Islet of Langerhans (tissue), 1 donor: ENCODE results near the gene SCARB2.
A peak's percentile ranks its signal among the peaks of the same experiment; 100 is the strongest.

Experiments used
- FAIRE-seq: peaks from one replicate; lab custom pipeline; 2011; peaks lifted over from hg19 to GRCh38; lab: Jason Lieb, UNC

Gene SCARB2

DNA sequence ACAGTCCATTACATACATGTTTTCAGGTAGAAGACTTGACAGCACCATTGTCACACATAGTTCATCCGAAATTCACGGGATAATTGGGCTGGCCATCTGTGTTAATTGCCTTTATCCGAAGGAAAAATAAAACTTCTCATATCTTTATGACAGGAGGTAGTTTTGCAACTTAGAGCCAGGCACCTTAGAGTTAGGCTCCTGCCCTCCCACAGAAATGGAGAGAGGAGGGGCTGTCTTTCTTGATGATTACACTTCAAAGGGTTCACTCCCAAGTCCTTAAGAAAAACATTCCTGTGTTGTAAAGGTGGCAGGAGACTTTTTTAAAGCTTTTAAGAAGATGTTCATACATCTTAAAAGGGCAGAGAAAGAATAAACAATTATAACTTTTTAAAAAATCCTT is 10.5 kb upstream of the SCARB2 start:
- FAIRE-seq, result no peak

DNA sequence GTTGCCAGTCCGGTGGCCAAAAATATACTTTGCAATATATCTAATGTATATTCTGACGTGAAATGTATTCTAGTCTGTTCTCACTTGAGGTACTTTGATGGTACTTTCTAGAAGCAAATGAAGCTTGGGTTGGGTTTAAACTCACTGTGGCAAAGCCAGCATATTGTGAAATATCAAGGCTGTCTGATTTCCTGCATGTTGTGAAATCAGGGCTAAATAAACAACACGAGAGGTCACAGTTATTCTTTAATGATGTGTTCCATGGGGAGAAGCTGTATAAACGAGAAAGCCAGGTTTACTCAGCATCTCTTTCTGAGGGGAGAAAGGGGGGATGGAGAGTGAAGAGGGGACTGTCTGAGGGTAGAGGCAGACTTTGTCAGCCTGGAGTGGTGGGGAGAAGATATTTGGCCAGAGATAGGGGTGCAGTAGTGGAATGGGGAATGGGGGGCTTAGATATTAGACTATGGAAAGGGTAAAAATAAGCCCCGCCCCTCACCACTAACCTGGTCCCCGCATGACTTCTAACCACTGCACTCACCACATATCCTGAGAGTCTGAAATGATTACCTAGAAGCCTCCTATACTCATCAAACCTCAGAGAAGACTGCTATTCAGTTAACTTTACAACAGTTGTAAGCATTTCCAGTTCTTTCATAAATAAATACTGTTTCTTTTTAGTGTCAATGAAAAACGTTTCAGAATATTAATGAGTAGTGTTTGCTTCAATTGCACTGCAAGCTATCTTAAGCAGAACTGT is 5.9 kb upstream of the SCARB2 start:
- FAIRE-seq, result peak; percentile 51

DNA sequence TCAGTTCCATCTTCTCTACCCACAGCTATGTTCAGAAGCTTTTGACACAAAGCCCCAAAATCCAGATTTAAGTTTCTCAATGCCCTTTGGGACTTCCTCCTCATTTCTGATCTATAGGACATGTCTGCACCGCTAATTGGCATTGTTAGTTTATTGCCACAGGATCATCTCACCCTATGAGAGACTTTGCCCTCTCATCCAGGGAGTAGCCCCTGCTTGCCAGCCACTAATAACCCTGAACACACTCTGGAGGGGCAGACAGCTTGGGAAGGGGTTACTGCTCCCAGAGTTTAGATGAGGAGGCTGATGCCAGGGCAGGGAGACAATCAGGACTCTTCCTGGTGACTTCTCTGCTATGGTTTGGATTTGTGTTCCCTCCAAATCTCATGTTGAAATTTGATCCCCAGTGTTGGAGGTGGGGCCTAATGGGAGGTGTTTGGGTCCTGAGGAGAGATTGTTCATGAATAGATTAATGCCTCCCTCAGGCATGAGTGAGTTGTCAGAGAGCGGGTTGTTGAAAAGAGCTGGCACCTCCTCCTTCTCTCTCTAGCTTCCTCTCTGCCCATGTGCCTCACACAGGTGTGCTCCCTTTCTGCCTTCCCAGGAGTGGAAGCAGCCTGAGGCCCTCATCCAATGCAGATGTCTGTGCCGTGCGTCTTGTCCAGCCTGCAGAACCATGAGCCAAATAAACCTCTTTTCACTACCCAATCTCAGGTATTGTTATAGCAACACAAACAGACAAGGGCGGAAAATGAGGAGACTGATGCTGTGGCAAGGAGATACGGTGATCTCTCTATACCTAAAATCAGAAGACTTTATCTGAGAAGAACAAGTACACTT is 3.6 kb upstream of the SCARB2 start:
- no peak for FAIRE-seq

DNA sequence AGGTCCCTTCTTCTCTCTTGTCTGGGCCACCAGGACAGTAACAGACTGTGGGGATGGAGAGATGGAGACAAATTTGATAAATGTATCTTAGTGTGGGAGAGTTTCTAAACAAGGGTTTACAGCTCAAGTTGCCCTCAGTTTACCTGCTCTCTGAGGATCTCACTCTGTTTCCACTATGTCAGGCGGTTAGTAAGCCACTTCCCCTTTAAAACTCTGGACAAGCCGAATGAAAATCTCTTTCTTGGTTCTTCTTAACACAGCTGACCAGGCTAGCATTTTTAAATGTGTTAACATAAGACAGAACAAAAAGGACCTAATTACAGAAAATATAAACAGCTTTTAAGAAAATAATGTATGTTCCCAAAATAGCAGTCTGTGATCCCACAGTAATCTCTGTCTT is 2.9 kb upstream of the SCARB2 start:
- no peak for FAIRE-seq

DNA sequence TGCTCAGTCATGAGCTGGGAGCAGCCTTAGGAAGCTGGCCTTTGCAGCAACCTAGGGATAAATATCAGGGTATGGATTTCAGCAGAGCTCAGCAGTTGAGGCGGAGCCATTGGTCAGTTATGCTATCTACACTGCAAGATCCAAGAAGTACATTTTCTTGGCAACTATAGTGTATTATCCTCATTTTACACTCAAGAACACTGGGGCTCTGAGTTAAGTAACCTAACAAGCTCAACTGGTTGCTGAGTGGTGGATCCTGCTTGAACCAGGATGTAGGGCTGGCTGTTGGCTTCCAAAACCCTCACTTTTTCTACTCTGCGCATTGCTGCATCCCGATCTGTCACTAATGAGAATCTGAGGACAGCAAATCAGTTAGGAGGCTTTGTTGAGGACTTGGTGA is 1.5 kb upstream of the SCARB2 start:
- FAIRE-seq, result no peak

DNA sequence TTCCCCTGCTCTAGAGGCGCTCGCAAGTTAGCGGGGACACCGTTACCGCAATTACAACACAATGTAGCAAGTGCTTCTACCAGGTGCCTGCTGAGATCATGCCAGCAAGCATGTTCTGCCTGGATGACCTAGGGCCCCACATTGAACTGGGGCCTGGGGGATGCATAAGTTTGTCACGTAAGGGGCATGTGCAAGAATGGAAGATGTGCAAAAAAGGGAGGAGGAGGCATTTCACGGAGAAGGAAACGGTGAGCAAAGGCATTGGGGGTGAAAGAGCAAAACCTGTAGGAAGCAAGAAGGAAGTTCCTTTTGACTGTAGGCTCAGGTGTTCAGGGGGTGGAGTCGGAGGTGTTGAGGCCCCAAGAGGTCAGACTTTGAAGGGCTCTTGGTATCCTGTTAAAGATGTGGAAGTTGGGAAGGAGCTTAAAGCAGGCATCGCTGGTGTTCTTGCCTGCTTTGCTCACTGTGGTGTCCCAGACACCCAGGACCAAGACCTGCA is 602 bp upstream of the SCARB2 start:
- FAIRE-seq, result no peak

DNA sequence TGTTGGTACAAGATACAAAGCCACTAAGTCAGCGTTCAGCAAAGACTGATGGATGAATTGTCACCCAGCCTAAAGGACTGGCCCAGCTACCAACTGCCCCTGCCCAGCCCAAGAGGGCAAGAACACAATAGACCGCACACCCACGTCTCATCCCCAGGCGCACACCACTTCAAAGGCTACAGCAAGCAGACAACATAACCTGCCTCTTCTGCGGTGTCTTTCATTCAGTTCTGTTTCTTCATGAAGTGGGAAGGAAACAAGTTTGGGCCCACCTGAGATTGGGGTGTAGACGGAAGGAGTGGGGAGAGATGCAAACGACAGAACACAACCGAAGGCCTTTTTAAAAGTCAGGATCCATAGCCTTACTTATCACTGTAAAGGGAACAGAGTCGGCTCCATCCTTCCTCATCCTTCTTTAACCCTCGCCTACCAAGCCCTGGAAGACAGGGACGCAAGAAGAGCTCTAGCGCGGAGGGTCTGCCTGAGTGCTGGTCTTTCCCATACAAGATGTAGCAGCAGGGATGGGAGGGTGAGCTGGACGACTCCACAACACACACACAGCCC is 691 bp downstream of the SCARB2 start:
- no peak for FAIRE-seq

DNA sequence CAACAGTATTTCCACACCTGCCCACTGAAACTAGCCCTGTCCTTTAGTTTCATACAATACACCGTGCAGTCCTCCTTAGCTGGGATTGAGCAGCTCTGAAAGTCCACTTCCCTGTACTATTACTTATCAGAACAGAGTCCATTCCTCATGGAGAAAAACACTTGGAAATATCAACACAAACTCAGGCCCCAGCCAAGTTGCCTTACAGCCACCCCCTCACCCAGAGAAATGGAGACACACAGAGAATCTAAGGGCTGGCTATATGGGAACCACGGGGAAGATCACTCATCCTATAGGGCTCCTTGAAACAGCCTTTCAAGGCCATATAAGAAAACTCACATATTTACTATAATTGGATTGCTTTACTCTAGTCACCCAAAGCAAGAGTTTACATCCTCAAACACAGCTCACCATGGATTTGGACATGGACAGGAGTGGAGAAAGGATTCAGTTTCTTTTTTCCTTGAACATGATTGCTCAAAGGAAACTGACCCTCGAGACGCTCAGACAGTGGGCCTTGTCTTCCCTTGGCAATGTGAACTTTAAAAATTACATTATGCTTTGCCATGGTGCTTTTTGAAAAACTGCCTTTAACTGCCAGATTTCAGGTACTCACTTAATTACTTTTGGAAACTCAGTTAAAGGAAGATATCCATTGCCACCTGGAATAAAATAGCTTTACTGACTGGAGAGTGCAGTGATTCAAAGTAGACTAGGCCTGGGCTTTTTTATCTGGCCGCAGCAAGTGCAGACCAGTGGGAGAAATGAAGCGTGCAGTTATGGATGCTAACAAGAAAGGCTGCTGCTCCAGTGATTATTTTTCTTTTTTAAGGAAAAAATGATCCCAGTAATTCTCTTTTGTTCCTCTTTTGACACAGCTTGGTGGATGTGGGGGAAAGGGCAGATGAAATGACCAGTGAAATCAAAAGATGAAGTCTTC is 1.6 kb downstream of the SCARB2 start:
- FAIRE-seq, result no peak

DNA sequence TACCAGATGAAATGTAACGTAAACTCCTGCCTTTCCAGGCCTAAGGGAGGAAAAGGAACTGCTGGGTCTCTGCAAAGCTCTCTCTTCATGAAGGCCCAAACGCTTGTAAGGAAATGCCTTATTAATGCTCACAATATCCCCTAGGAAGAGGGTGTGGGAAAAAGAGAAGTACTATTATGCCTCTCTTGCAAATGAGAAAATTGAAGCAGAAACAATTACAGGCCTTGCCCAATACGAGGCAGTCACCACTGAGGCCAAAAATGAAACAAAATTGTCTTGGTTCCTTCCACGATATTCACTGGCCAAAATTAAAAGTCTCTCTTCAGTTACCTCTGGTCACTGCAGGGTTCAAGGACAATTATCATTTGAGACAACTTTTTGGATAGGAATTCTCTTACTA is 3.2 kb downstream of the SCARB2 start:
- no peak for FAIRE-seq

DNA sequence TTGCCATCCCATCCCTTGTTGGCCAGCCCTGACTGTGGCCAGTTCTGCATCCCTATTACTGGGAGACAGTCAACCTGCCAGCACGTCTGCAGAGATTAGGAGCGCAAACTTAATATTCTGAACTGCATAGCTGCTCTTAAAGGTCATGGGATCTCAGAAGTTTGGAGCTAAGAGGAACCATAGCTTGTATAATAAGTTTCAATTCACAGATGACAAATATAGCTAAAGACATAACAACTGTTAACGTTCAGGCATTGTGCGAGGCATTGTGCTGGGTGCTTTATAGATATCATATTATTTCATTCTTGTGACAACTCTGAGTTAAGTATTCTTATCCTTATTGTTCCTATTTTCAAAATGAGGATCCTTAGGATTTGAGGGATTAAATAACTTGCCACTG is 3.7 kb downstream of the SCARB2 start:
- FAIRE-seq, result no peak

DNA sequence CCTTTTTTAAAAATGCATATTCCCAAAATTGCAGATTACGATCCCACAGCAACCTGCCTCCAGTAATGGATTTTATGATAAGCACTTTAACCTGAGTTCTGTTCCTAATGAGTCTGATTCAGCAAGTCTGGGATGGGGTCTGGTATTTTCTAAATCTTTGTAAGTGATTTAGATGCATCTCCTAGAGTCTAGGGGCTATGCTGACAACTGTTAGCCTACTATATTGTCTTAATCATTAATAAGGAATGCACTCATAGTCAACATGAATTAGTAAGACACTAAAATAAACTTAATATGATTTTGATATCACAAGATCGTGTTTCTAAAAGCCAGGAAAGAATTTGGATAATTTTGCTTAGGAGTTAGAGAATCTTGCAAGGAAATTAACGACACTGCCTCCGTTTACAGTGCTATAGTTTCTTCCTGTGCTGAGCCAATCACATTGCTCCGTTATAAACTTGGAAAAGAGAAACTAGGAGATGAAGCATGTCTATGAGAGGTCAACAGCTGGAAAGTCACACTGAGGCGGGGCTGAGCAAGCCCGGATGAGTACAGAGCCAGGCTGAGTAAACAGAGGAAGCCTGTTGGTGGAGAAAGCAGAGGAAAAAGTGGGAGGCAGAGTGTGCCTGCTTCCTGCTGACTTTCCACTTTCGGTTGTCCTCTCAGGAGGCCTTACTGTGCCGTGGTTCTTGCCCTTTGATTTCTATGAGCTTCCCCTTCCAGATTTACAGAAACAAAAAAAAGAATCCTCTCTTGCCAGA is 5.4 kb downstream of the SCARB2 start:
- peak; percentile 97 for FAIRE-seq

DNA sequence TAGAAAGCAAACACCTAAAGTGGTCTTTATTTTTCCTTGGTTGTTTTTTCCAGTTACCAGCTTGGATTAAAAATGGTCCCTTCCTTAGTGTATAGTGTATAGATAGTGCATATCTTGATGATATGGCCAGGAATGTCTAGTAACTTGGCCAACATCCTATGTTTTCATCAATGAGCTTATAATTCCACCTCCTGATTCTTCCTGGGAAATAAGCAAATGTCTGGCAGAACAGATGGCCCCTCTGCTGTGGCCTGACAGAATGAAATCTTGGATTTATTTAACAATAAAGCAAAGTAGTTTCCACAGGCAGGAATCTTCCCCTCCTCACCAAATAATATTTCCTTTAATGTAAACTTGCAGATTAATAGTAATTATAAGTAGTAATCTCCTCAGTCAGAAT is 6.1 kb downstream of the SCARB2 start:
- FAIRE-seq, result no peak

DNA sequence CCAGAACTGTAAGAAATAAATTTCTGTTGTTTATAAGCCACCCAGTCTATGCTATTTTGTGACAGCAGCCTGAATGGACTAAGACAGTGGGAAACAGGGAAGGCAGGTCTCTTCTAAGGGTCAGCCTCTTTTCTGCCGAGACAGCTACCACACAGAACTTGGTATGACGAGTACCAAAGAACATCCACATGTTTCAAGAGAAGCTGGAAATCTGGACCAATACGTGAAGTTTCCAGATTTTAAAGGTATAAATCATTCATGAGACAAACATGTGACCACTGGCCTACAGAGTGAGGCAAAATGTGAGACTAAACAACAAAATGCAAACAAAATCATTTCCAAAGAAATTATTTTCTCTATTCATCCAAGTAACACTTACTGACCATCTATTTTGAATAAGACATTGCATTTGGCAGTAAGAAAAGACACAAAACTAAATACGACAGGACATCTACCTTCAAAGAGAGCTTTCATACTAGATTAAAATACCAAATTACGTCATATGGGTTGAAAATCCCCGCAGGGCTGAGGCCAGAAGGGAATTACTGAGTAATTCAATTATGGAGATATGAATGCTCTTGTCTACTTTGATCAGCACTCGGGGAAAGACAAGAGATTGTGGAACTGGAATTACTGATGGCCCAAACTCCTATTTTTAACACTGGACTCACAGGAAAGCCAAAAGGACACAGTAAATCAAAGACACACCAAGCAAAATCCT is 7.2 kb downstream of the SCARB2 start:
- FAIRE-seq, result peak; percentile 60

DNA sequence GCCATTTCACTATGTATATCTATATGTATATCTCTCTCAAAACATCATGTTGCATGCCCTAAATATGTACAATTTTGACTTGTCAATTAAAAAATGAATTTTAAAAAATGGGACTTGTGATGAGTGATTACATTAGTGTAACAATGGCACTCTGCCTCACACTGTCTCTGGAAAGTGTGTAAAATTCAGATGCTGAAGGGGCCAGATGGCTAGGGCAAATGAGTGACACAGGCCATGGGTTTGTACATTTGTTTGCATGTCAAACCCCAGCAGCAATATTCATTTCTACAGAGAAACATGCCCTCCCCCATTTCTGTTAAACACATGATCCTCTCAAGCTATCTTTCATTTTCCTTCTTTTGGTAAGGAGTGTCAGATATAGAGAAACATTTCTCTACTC is 8.1 kb downstream of the SCARB2 start:
- FAIRE-seq, result no peak

DNA sequence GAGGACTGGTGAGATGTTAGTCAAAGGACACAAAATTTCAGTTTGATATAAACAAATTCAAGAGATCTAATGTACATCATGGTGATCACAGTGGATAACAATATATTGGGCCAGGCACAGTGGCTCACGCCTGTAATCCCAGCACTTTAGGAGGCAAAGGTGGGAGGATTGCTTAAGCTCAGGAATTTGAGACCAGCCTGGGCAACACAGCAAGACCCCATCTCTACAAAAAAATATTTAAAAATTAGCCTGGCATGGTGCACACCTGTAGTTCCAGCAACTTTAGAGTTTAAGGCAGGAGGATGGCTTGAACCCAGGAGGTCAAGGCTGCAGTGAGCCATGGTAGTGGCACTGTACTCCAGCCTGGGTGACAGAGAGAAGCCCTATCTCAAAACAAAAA is 8.7 kb downstream of the SCARB2 start:
- no peak for FAIRE-seq

DNA sequence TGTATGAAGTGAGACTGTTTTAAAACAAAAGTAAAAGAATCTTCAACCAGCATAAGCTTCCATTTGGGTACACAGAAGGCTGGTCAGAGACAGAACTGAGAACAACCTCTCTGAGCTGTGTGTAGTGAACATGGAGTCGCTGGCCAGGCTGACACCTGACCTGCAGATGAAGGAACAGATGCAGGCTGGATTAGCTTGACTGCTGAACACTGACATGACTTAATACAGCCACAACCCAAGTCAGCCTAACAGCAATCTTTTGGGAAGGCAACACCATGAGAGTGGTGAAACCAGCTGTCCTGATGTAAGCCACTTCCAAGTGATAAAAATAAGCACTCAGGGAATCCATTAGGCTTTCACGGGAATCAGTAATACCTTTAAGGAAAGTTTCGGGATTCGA is 10.1 kb downstream of the SCARB2 start:
- FAIRE-seq, result no peak

DNA sequence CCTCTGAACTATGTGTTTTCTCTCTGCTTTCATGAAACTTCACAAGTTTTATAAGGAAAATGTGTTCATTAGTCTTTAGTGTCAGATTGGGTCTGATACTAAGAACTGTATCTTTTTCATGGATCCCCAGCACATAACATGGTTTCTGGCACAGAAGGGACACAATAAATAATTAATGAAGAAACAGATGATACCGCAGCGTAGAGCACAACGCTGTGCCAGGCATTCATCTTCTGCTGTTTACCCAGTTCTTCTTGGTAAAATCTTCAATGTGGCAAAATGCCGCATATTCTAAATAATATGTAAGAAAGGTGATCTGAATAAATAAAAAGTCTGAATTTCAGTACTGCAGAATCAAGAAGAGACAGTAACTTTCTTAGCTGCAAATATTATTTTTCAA is 12.3 kb downstream of the SCARB2 start:
- peak; percentile 76 for FAIRE-seq

DNA sequence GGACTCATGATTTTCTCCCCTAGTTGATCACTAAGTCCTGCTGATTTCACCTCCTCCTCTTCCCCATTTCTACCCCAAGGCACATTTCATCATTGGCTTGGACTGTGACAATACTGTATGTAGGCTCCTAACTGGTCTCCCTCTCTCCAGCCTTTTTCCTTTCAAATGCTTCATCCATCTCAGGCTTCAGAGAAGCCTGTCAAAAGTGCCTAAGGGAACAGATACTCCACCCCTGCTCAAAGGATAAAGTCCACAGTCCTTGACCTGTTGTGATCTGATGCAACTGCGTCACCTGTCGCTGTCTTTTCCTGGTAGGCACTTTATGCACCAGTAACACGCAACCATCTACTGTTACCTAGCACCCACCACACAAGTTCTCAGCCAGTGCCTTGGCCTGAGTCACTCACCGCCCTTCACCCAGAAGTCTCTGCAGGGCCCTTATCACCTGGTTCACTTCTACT is 12.8 kb downstream of the SCARB2 start:
- peak; percentile 73 for FAIRE-seq

DNA sequence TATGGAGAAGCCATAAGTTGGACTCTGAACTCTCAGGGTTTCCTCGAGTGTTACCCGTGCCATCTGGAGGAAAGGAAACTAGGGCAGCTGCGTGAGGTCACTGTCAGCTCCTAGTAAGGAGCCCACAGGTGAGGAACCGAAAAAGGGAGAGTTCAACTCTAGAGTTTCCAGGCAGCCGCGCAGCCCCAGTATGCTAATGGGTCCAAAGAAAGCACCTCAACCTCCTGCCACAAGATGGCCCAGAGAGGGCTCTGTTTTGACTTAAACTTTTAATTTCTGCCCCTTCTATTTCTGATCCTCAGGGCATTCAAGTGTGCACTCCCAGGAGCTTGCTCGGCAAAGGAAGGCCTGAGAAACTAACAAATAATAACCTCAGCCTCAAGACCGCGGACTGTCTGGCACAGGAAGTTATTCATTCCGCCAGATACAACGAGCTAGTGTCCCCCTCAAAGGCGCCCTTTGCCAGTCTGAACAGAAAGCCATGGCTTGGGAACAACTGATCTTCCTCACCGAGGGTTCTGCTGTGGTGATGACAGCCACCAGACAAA is 13.9 kb downstream of the SCARB2 start:
- FAIRE-seq, result no peak
